Right lobe of liver (tissue), 4 donors: Measurements from ENCODE around the gene H6PD.

Experiments
- POLR2A ChIP-seq: fragments of 450-650 bp; IDR thresholded peaks from one replicate; pipeline ENCODE4 v1.6.1; 2017; ENCODE audit warnings: antibody characterized with exemption, mild to moderate bottlenecking
- TF ChIP-seq, protein P1 (sequence below), 4 donors: fragments of 200-600 bp in 3 of 4; fragments of 450-650 bp in 1 of 4; IDR thresholded peaks; one replicate each; pipeline versions ENCODE4 v1.5.1 to v1.8.0; 2016 to 2022; ENCODE audit warnings: antibody characterized with exemption in 4 of 4, mild to moderate bottlenecking in 2 of 4
- donor health status: DM: no; HTN: no; CAD: no.
- donor health status: DM: no; HTN: no; CAD: no.
- donor health status: DM: no; HTN: yes; CAD: no.

DNA sequence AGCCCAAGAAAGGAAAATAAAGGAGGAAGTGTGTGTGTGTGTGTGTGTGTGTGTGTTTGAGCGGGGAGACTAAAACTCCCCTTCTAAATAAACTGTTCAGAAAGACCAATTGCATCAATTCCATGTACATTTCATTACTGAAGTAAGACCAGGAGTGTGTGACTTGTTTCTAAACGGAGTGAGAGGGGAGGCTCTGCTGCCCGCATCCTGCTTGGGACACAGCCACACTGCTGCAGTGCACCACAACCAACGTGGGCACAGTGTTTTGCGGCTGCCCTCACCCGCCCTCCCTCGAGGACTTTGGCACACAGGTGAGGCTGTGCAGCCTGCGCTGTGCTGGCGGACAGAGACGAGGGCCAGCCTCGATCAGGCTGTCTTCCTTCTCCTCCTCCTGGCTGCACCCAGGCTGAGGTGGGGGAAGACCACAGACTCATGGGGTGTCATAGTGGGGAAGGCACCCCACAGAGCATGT lies 31.0 kb upstream of the H6PD start:
- TF ChIP-seq, protein P1, sequence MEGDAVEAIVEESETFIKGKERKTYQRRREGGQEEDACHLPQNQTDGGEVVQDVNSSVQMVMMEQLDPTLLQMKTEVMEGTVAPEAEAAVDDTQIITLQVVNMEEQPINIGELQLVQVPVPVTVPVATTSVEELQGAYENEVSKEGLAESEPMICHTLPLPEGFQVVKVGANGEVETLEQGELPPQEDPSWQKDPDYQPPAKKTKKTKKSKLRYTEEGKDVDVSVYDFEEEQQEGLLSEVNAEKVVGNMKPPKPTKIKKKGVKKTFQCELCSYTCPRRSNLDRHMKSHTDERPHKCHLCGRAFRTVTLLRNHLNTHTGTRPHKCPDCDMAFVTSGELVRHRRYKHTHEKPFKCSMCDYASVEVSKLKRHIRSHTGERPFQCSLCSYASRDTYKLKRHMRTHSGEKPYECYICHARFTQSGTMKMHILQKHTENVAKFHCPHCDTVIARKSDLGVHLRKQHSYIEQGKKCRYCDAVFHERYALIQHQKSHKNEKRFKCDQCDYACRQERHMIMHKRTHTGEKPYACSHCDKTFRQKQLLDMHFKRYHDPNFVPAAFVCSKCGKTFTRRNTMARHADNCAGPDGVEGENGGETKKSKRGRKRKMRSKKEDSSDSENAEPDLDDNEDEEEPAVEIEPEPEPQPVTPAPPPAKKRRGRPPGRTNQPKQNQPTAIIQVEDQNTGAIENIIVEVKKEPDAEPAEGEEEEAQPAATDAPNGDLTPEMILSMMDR (IDR thresholded peaks at IDR 0.05) = no peak
- TF ChIP-seq POLR2A = no peak
